Calu3 (cell line): ENCODE measurements around the gene ZNF3. TPM values are rescaled to one million over a fixed set of nuclear protein-coding genes. Genes with fewer than 3 reads are reported as not detected.

Experiments
- BruUV-seq: library from RNA; stranded (reverse); fragments of 400-500 nt; replicated peaks from 2 replicates; lab custom pipeline; 2021; lab: Mats Ljungman, UMichigan
- CTCF ChIA-PET: fragments of 300-600 bp; sonication (Branson Sonifier 250); formaldehyde crosslinking; loops from one replicate; lab custom pipeline; 2022; ENCODE audit warnings: antibody characterized with exemption; lab: Charles Lee
- DNase-seq: peaks from one replicate; pipeline ENCODE4 v3.0.0; 2022
- H3K27ac Mint-ChIP-seq: one replicate; pipeline ENCODE4 v1.8.0; 2022; ENCODE audit warnings: mixed read lengths; ENCODE audit not compliant: unreplicated experiment
- H3K27me3 Mint-ChIP-seq: one replicate; pipeline ENCODE4 v1.8.0; 2022; ENCODE audit warnings: mixed read lengths; ENCODE audit not compliant: unreplicated experiment
- H3K36me3 Mint-ChIP-seq: one replicate; pipeline ENCODE4 v1.8.0; 2022; ENCODE audit warnings: mild to moderate bottlenecking, moderate library complexity, mixed read lengths; ENCODE audit not compliant: insufficient read depth, unreplicated experiment
- H3K4me1 Mint-ChIP-seq: one replicate; pipeline ENCODE4 v1.8.0; 2022; ENCODE audit warnings: mild to moderate bottlenecking, low read depth, mixed read lengths; ENCODE audit not compliant: unreplicated experiment
- H3K4me3 Mint-ChIP-seq: one replicate; pipeline ENCODE4 v1.8.0; 2022; ENCODE audit warnings: mild to moderate bottlenecking, low read depth, moderate library complexity, mixed read lengths; ENCODE audit not compliant: unreplicated experiment
- H3K9me3 Mint-ChIP-seq: one replicate; pipeline ENCODE4 v1.8.0; 2022; ENCODE audit warnings: low read depth, mixed read lengths; ENCODE audit not compliant: unreplicated experiment
- intact Hi-C: fragments of 100-400 bp; cut with micrococcal nuclease; formaldehyde crosslinking; loops from one replicate; pipeline ENCODE4 v1.10.0; 2022; ENCODE audit not compliant: unreplicated experiment
- total RNA-seq: library from RNA; stranded (reverse); gene quantifications from 2 replicates; pipeline ENCODE4 v1.2.3, GENCODE V29; 2022
- TF ChIP-seq, protein P1 (sequence below): fragments of 200-600 bp; IDR thresholded peaks from one replicate; pipeline ENCODE4 v1.8.0; 2022; ENCODE audit warnings: antibody characterized with exemption; ENCODE audit not compliant: unreplicated experiment

ZNF3 gene
- total RNA-seq, 1 experiment from 2014 or later, result 26.7 TPM

GRCh38 chr7:100093498-100093897, 12.0 kb upstream of the ZNF3 start:
- Mint-ChIP-seq H3K27ac (no peak overlapping the region), H3K27me3 (no peaks in the 10 kb centered on the region), H3K4me3 (no peak overlapping the region), H3K36me3 (peaks cover 91% of the 10 kb centered on the region), H3K9me3 (no peaks in the 10 kb centered on the region), H3K4me1 (peaks cover 17% of the 10 kb centered on the region)
- intact Hi-C loops, result no loop called here
- TF ChIP-seq, protein P1, sequence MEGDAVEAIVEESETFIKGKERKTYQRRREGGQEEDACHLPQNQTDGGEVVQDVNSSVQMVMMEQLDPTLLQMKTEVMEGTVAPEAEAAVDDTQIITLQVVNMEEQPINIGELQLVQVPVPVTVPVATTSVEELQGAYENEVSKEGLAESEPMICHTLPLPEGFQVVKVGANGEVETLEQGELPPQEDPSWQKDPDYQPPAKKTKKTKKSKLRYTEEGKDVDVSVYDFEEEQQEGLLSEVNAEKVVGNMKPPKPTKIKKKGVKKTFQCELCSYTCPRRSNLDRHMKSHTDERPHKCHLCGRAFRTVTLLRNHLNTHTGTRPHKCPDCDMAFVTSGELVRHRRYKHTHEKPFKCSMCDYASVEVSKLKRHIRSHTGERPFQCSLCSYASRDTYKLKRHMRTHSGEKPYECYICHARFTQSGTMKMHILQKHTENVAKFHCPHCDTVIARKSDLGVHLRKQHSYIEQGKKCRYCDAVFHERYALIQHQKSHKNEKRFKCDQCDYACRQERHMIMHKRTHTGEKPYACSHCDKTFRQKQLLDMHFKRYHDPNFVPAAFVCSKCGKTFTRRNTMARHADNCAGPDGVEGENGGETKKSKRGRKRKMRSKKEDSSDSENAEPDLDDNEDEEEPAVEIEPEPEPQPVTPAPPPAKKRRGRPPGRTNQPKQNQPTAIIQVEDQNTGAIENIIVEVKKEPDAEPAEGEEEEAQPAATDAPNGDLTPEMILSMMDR, result no peak
- no peak for DNase-seq
- no TSS peak for BruUV-seq
- CTCF ChIA-PET, result no interaction called here

DNA sequence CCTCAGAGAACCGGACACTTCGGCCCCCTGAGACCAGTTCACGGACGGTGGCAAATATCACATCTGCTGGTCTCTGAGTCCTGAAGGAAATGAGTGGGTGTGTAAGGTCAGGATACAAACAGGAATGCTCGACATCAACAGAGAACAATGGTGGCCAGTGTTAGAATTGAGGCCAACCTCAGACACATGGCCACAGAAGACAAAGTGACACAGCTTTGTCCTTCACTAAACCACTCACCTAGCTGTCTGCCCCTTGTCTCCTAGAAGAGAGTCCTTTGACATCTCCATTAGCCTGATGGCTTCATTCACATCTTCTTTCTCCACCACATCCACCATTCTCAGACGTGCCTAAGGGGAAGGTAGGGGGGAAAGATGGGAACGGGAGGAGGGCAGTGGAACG, 11.5 kb upstream of the ZNF3 start:
- H3K27ac Mint-ChIP-seq, result no peak overlapping the region
- H3K9me3 Mint-ChIP-seq, result no peaks in the 10 kb centered on the region
- no peak for DNase-seq
- CTCF ChIA-PET, result no interaction called here
- BruUV-seq, result no TSS peak
- intact Hi-C loops, result no loop called here
- TF ChIP-seq, protein P1, result no peak
- H3K27me3 Mint-ChIP-seq, result no peaks in the 10 kb centered on the region
- peaks cover 13% of the 10 kb centered on the region for H3K4me1 Mint-ChIP-seq
- H3K36me3 Mint-ChIP-seq, result peaks cover 88% of the 10 kb centered on the region
- no peak overlapping the region for H3K4me3 Mint-ChIP-seq

DNA sequence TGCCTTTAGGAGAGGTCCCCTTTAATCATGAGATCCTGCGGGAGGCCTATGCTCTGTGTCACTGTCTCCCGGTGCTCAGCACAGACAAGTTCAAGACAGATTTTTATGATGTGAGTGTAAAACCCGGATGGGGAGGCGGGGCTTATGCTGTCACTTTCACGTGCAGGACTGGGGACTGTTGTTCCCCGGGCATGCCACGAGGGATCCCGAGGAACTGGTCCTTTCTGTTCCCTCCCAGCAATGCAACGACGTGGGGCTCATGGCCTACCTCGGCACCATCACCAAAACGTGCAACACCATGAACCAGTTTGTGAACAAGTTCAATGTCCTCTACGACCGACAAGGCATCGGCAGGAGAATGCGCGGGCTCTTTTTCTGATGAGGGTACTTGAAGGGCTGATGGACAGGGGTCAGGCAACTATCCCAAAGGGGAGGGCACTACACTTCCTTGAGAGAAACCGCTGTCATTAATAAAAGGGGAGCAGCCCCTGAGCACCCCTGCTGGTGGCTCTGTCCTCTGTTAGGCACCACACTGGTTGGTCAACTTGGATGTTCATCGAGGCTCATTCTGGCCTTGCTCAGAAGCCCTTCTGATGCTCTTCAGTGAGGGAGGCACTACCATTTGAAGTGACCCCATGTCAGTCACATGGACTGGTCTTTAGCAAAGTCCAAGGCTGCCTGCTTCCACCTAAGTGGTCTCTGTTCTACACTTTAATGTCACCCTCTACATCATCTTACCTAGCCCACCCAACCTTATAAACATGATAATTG, 10.1 kb upstream of the ZNF3 start:
- no peak overlapping the region for H3K4me3 Mint-ChIP-seq
- H3K27ac Mint-ChIP-seq, result peak overlapping the region; percentile 34
- DNase-seq, result no peak
- no peaks in the 10 kb centered on the region for H3K27me3 Mint-ChIP-seq
- peaks cover 11% of the 10 kb centered on the region for H3K4me1 Mint-ChIP-seq
- CTCF ChIA-PET, result no interaction called here
- BruUV-seq, result TSS peak; percentile 82
- no peaks in the 10 kb centered on the region for H3K9me3 Mint-ChIP-seq
- H3K36me3 Mint-ChIP-seq, result peaks cover 75% of the 10 kb centered on the region
- intact Hi-C loops, result no loop called here
- TF ChIP-seq, protein P1, result no peak

- CTCF ChIA-PET, result interaction anchor here (0.6 kb wide), 1 partner anchor 97 kb away, joined by 3 read pairs; no protein-coding TSS in a partner anchor
- peaks cover 11% of the 10 kb centered on the region for H3K4me1 Mint-ChIP-seq
- DNase-seq, result no peak
Observed at GRCh38 chr7:100090527-100091410, 9.2 kb upstream of the ZNF3 start.

More at GRCh38 chr7:100090527-100091410, 9.2 kb upstream of the ZNF3 start:
- Mint-ChIP-seq H3K27me3 (no peaks in the 10 kb centered on the region), H3K9me3 (no peaks in the 10 kb centered on the region), H3K36me3 (peaks cover 68% of the 10 kb centered on the region), H3K4me3 (no peak overlapping the region), H3K27ac (no peak overlapping the region)
- no TSS peak for BruUV-seq
- TF ChIP-seq, protein P1, result no peak
- intact Hi-C loops, result no loop called here
